Measurements from ENCODE around the gene CROCC2.

Gene CROCC2

GRCh38 chr2:241003830-241004564, 97.9 kb downstream of the CROCC2 start:
- no peak for DNase-seq

- DNase-seq: no peak
Observed at GRCh38 chr2:241005569-241005968, 99.4 kb downstream of the CROCC2 start.

GRCh38 chr2:241006412-241006811, 100.3 kb downstream of the CROCC2 start:
- DNase-seq: no peak

- no peak for DNase-seq
Observed at GRCh38 chr2:241007111-241007510, 101.0 kb downstream of the CROCC2 start.

GRCh38 chr2:241007880-241008710, 102.0 kb downstream of the CROCC2 start:
- no peak for DNase-seq

GRCh38 chr2:241008711-241009121, 102.6 kb downstream of the CROCC2 start:
- no peak for DNase-seq

GRCh38 chr2:241009191-241009590, 103.1 kb downstream of the CROCC2 start:
- no peak for DNase-seq

- peak; percentile 80 for DNase-seq
Observed at GRCh38 chr2:241009601-241010530, 103.7 kb downstream of the CROCC2 start.

- DNase-seq: no peak
Observed at GRCh38 chr2:241010531-241011295, 104.6 kb downstream of the CROCC2 start.

- no peak for DNase-seq
Observed at GRCh38 chr2:241011296-241011600, 105.1 kb downstream of the CROCC2 start.

GRCh38 chr2:241011751-241012510, 105.8 kb downstream of the CROCC2 start:
- no peak for DNase-seq

- DNase-seq: no peak
Observed at GRCh38 chr2:241014224-241014623, 108.1 kb downstream of the CROCC2 start.

GRCh38 chr2:241014764-241015163, 108.6 kb downstream of the CROCC2 start:
- DNase-seq: no peak

GRCh38 chr2:241015439-241015838, 109.3 kb downstream of the CROCC2 start:
- no peak for DNase-seq

- no peak for DNase-seq
Observed at GRCh38 chr2:241017228-241017940, 111.2 kb downstream of the CROCC2 start.

- no peak for DNase-seq
Observed at GRCh38 chr2:241018051-241018891, 112.1 kb downstream of the CROCC2 start.

GRCh38 chr2:241019441-241020139, 113.5 kb downstream of the CROCC2 start:
- no peak for DNase-seq

- no peak for DNase-seq
Observed at GRCh38 chr2:241020201-241020600, 114.1 kb downstream of the CROCC2 start.

- DNase-seq: no peak
Observed at GRCh38 chr2:241020629-241021190, 114.6 kb downstream of the CROCC2 start.

Measured in EL (cell line).